Trophoblast cell (in vitro differentiated cells and primary cell): ENCODE results near the gene CYP4F22.

Experiments
- DNase-seq, 2 donors: peaks; one replicate each; pipeline ENCODE4 v3.0.0-alpha.2; 2016
- H2AFZ ChIP-seq: 2 replicates; pipeline ENCODE4 v1.6.1; 2013; ENCODE audit warnings: low read length, moderate library complexity, mild to moderate bottlenecking; ENCODE audit not compliant: insufficient read depth, poor library complexity
- H2AK5ac ChIP-seq: 2 replicates; pipeline ENCODE4 v1.6.1; 2013; ENCODE audit warnings: mild to moderate bottlenecking, low read length
- H2BK120ac ChIP-seq: 2 replicates; pipeline ENCODE4 v1.6.1; 2013; ENCODE audit warnings: low read length, mild to moderate bottlenecking, moderate library complexity; ENCODE audit not compliant: insufficient read depth, poor library complexity
- H2BK12ac ChIP-seq: 2 replicates; pipeline ENCODE4 v1.6.1; 2013; ENCODE audit warnings: mild to moderate bottlenecking, low read length, moderate library complexity
- H2BK5ac ChIP-seq: 2 replicates; pipeline ENCODE4 v1.6.1; 2013; ENCODE audit warnings: low read length, low read depth, moderate library complexity, mild to moderate bottlenecking; ENCODE audit not compliant: poor library complexity
- H3K14ac ChIP-seq: 2 replicates; pipeline ENCODE4 v1.6.1; 2013; ENCODE audit warnings: mild to moderate bottlenecking, low read length
- H3K18ac ChIP-seq: 2 replicates; pipeline ENCODE4 v1.6.1; 2013; ENCODE audit warnings: mild to moderate bottlenecking, low read length
- H3K23ac ChIP-seq: 2 replicates; pipeline ENCODE4 v1.6.1; 2013; ENCODE audit warnings: low read length
- H3K27ac ChIP-seq: 2 replicates; pipeline ENCODE4 v1.5.1; 2013; ENCODE audit warnings: low read depth, mild to moderate bottlenecking, inconsistent platforms, low read length, moderate library complexity
- H3K27me3 ChIP-seq: 2 replicates; pipeline ENCODE4 v1.6.1; 2013; ENCODE audit warnings: inconsistent platforms, mild to moderate bottlenecking, low read length, moderate library complexity; ENCODE audit not compliant: insufficient read depth
- H3K36me3 ChIP-seq, 2 experiments: 1 replicate in 1 of 2; 2 replicates in 1 of 2; pipeline ENCODE4 v1.6.1; 2013; ENCODE audit warnings: low read length in 2 of 2, mild to moderate bottlenecking in 2 of 2, moderate library complexity in 1 of 2; ENCODE audit not compliant: insufficient read depth in 2 of 2, control insufficient read depth in 1 of 2
- H3K4ac ChIP-seq: 2 replicates; pipeline ENCODE4 v1.6.1; 2013; ENCODE audit warnings: low read depth, mild to moderate bottlenecking, low read length, moderate library complexity
- H3K4me1 ChIP-seq, 2 experiments: 1 replicate in 1 of 2; 2 replicates in 1 of 2; pipeline ENCODE4 v1.6.1; 2013; ENCODE audit warnings: low read length in 2 of 2, mild to moderate bottlenecking in 2 of 2, moderate library complexity in 1 of 2; ENCODE audit not compliant: insufficient read depth in 2 of 2, control insufficient read depth in 1 of 2
- H3K4me2 ChIP-seq: 2 replicates; pipeline ENCODE4 v1.6.1; 2013; ENCODE audit warnings: inconsistent platforms, mild to moderate bottlenecking, low read length, moderate library complexity
- H3K4me3 ChIP-seq: 2 replicates; pipeline ENCODE4 v1.5.1; 2013; ENCODE audit warnings: mild to moderate bottlenecking, low read depth, low read length, inconsistent platforms
- H3K79me1 ChIP-seq: one replicate; pipeline ENCODE4 v1.6.1; 2013; ENCODE audit warnings: low read length
- H3K79me2 ChIP-seq: 2 replicates; pipeline ENCODE4 v1.6.1; 2013; ENCODE audit warnings: low read length, mild to moderate bottlenecking; ENCODE audit not compliant: control insufficient read depth, insufficient read depth, poor library complexity
- H3K9ac ChIP-seq: 2 replicates; pipeline ENCODE4 v1.6.1; 2013; ENCODE audit warnings: mild to moderate bottlenecking, low read length
- H3K9me3 ChIP-seq: 2 replicates; pipeline ENCODE4 v1.6.1; 2013; ENCODE audit warnings: low read depth, mild to moderate bottlenecking, control low read depth, inconsistent platforms, low read length; ENCODE audit not compliant: insufficient read depth
- H4K12ac ChIP-seq: 2 replicates; pipeline ENCODE4 v1.6.1; 2013; ENCODE audit warnings: low read depth, mild to moderate bottlenecking, low read length, moderate library complexity
- H4K8ac ChIP-seq: 2 replicates; pipeline ENCODE4 v1.6.1; 2013; ENCODE audit warnings: low read depth, mild to moderate bottlenecking, low read length, moderate library complexity
- H4K91ac ChIP-seq: one replicate; pipeline ENCODE4 v1.6.1; 2013; ENCODE audit warnings: low read depth, mild to moderate bottlenecking, low read length, moderate library complexity
- WGBS: extraction: QIAGEN DNeasy Blood & Tissue Kit; methylation state at CpG from one replicate; pipeline ENCODE4 v1.1.7; 2013; ENCODE audit warnings: missing lambda C conversion rate; ENCODE audit not compliant: insufficient read length, insufficient coverage; ENCODE audit errors: extremely low coverage; 5-methylcytosine and 5-hydroxymethylcytosine counted together

CYP4F22 gene

GRCh38 chr19:15487038-15487437 is 21.3 kb upstream of the CYP4F22 start:
- Histone ChIP-seq H2AK5ac (no peak overlapping the region), H3K79me2 (no peaks in the 10 kb centered on the region), H3K27ac (no peak overlapping the region), H2AFZ (no peak overlapping the region), H3K4ac (no peak overlapping the region), H3K4me1 (no peaks in the 10 kb centered on the region), H2BK5ac (no peak overlapping the region), H4K8ac (no peak overlapping the region), H4K91ac (no peak overlapping the region), H3K14ac (no peak overlapping the region), H2BK120ac (no peak overlapping the region), H3K18ac (no peak overlapping the region), H3K36me3 (no peaks in the 10 kb centered on the region), H3K4me2 (no peak overlapping the region), H3K9ac (no peak overlapping the region), H3K23ac (no peak overlapping the region), H3K27me3 (no peaks in the 10 kb centered on the region), H3K9me3 (peaks cover 10% of the 10 kb centered on the region), H3K79me1 (no peaks in the 10 kb centered on the region), H2BK12ac (no peak overlapping the region), H4K12ac (no peak overlapping the region), H3K4me3 (no peak overlapping the region)
- DNase-seq, result peak in 1 of 2 donors; percentile 16
- no CpG with 5 or more reads among the region's 4 CpGs for WGBS

- no peak for DNase-seq
- Histone ChIP-seq H3K9me3 (peaks cover 6% of the 10 kb centered on the region), H3K79me2 (no peaks in the 10 kb centered on the region), H2BK5ac (no peak overlapping the region), H2BK12ac (no peak overlapping the region), H3K4ac (no peak overlapping the region), H2BK120ac (no peak overlapping the region), H3K4me3 (no peak overlapping the region), H3K23ac (no peak overlapping the region), H3K18ac (no peak overlapping the region), H3K14ac (no peak overlapping the region), H3K9ac (no peak overlapping the region), H3K4me1 (no peaks in the 10 kb centered on the region), H4K8ac (no peak overlapping the region), H4K12ac (no peak overlapping the region), H3K27ac (no peak overlapping the region), H3K27me3 (no peaks in the 10 kb centered on the region), H2AFZ (no peak overlapping the region), H3K79me1 (no peaks in the 10 kb centered on the region), H4K91ac (no peak overlapping the region), H3K36me3 (no peaks in the 10 kb centered on the region), H2AK5ac (no peak overlapping the region), H3K4me2 (no peak overlapping the region)
- WGBS, result no CpG with 5 or more reads among the region's 13 CpGs
Measured at GRCh38 chr19:15488489-15489226, 19.7 kb upstream of the CYP4F22 start.

- no peak overlapping the region for H3K14ac ChIP-seq
- H3K9me3 ChIP-seq, result peaks cover 5% of the 10 kb centered on the region
- no peak overlapping the region for H4K91ac ChIP-seq
- no peak overlapping the region for H2AK5ac ChIP-seq
- no peaks in the 10 kb centered on the region for H3K79me1 ChIP-seq
- DNase-seq, result no peak
- no peak overlapping the region for H3K27ac ChIP-seq
- H3K79me2 ChIP-seq, result no peaks in the 10 kb centered on the region
- H2AFZ ChIP-seq, result no peak overlapping the region
- H2BK120ac ChIP-seq, result no peak overlapping the region
- H3K4ac ChIP-seq, result no peak overlapping the region
- no peak overlapping the region for H3K4me3 ChIP-seq
- no peaks in the 10 kb centered on the region for H3K36me3 ChIP-seq
- H3K27me3 ChIP-seq, result no peaks in the 10 kb centered on the region
- H3K9ac ChIP-seq, result no peak overlapping the region
- no CpG with 5 or more reads among the region's 1 CpG for WGBS
- no peak overlapping the region for H2BK12ac ChIP-seq
- H3K23ac ChIP-seq, result no peak overlapping the region
- H3K4me1 ChIP-seq, result no peaks in the 10 kb centered on the region
- no peak overlapping the region for H3K18ac ChIP-seq
- no peak overlapping the region for H2BK5ac ChIP-seq
- H3K4me2 ChIP-seq, result no peak overlapping the region
- no peak overlapping the region for H4K8ac ChIP-seq
- no peak overlapping the region for H4K12ac ChIP-seq
Measured at GRCh38 chr19:15495151-15495550, 13.2 kb upstream of the CYP4F22 start.

- DNase-seq, result no peak
- no peak overlapping the region for H3K27ac ChIP-seq
- no peak overlapping the region for H3K23ac ChIP-seq
- no peak overlapping the region for H3K4me2 ChIP-seq
- no peaks in the 10 kb centered on the region for H3K79me1 ChIP-seq
- H3K79me2 ChIP-seq, result no peaks in the 10 kb centered on the region
- H3K14ac ChIP-seq, result no peak overlapping the region
- H2BK5ac ChIP-seq, result no peak overlapping the region
- H3K4me3 ChIP-seq, result no peak overlapping the region
- H3K9ac ChIP-seq, result no peak overlapping the region
- H4K12ac ChIP-seq, result no peak overlapping the region
- no peak overlapping the region for H2BK12ac ChIP-seq
- H3K36me3 ChIP-seq, result no peaks in the 10 kb centered on the region
- H3K4me1 ChIP-seq, result no peaks in the 10 kb centered on the region
- H2BK120ac ChIP-seq, result no peak overlapping the region
- H4K8ac ChIP-seq, result no peak overlapping the region
- WGBS, result no CpG with 5 or more reads among the region's 10 CpGs
- no peak overlapping the region for H3K18ac ChIP-seq
- H3K4ac ChIP-seq, result no peak overlapping the region
- H4K91ac ChIP-seq, result no peak overlapping the region
- H3K27me3 ChIP-seq, result no peaks in the 10 kb centered on the region
- peaks cover 10% of the 10 kb centered on the region for H3K9me3 ChIP-seq
- H2AK5ac ChIP-seq, result no peak overlapping the region
- H2AFZ ChIP-seq, result no peak overlapping the region
Measured at GRCh38 chr19:15498156-15498858, 10.0 kb upstream of the CYP4F22 start.
